Mesenteric fat pad (tissue), 1 donor: ENCODE data around the gene AQP12A. TPM values are rescaled to one million over a fixed set of nuclear protein-coding genes. Genes with fewer than 3 reads are reported as not detected.
"Not testable (repeated sequence)": the region's sequence is repeated elsewhere in the genome, so short reads cannot be mapped to it uniquely, and the experiment has no call there.

Source experiments
- DNase-seq: peaks from one replicate; pipeline ENCODE4 v3.0.0-alpha.2; 2020; ENCODE audit warnings: low spot score
- total RNA-seq: library from RNA; stranded (reverse); fragmentation: NEBNext Ultra II Directional; extraction: Animal tissue kit (Norgen Biotek cat#: 25700); gene quantifications from one replicate; pipeline ENCODE4 v1.2.1, GENCODE V29; 2021
- donor health status: DM: yes; HTN: yes; CAD: no.

AQP12A gene
- total RNA-seq, 1 donor from 2014 or later = not detected

DNA sequence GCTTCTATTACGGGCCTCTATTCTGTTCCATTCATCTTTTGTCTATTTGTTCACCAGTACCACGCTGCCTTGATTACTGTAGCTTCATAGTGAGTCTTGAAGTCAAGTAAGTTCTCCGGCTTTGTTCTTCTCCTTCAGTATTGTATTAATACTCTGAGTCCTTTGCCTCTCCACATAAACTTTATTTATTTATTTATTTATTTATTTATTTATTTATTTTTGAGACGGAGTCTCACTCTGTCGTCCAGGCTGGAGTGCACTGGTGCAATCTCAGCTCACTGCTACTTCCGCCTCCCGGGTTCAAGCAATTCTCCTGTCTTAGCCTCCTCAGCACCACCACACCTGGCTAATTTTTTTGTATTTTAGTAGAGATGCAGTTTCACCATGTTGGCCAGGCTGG lies 31.8 kb upstream of the AQP12A start:
- DNase-seq = not testable (repeated sequence)

DNA sequence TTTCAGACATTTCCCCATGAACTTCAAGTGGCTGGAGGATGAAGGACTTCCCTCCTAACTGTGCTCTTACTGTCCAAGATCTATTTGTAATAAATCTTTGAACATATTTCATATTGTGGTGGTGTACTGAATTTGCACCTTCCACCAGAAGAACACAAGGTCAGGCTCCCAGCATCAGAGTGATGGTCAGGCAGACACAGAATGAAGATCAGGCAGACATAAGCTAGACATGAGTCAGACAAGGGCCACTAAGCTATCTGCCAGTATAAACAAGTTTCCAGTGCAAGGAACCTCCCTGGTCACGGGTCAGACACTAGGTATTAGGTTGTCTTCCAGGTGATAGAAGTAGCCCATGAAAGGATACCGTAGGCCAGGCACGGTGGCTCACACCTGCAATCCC lies 29.0 kb upstream of the AQP12A start:
- no peak for DNase-seq

DNA sequence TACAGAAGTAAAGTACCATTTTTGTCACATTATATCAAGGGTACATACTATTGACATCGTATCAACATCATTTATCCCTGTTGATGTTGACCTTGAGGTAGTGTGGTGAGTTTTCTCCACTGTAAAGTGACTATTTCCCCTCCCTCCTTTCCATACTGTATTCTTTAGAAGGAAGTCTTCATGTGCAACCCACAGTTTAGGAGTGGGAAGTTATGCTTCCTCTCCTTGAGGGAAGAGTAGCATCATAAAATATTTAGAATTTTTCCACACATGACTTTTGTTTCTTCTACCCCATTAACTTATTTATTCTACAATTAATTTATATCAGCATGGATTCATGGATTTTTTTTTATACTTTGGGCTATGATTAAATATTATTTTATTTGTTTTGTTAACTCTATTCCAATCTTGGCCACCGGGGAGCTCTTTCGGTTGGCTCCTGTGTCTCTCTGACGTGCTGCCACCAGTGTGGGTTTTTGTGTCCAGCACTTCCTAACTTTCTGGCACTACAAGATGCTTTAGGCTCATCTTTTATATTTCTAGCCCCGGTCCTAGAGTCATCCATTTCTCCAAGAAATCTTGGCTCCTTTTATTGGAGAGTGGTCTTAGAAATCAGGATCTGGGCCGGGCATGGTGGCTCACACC lies 28.0 kb upstream of the AQP12A start:
- no peak for DNase-seq

DNA sequence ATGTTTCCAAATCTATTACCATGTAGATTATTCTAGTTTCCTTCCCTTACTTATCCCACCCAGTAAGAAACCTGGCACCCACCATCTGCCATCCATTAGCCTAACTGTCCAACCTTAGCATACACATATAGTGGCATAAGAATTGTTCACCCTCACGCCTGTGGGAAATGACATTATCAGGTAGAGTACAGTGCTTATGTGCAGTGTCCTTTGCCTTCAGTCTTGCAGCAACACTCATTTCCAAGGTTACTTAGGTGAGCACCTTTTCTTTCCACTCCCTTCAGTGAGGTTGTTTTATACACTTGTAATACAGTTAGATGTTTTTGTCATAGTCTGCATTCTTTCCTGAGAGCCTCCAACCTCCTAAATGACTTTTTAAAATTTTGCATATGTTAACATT lies 27.0 kb upstream of the AQP12A start:
- no peak for DNase-seq

DNA sequence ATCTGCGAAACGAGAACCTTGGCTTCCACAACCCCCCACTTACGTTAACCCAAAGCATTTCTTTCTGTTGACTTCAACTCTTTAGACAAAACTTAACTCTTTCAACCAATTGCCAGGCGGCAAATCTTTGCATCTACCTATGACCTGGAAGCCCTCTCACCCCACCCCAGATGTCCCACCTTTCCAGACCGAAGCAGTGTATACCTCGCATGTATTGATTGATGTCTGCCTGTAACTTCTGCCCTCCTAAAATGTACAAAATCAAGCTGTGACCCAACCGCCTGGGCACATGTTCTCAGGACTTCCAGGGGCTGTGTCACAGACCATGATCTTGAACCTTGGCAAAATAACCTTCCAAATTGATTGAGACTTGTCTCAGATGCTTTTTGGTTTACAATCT lies 21.3 kb upstream of the AQP12A start:
- DNase-seq = no peak

DNA sequence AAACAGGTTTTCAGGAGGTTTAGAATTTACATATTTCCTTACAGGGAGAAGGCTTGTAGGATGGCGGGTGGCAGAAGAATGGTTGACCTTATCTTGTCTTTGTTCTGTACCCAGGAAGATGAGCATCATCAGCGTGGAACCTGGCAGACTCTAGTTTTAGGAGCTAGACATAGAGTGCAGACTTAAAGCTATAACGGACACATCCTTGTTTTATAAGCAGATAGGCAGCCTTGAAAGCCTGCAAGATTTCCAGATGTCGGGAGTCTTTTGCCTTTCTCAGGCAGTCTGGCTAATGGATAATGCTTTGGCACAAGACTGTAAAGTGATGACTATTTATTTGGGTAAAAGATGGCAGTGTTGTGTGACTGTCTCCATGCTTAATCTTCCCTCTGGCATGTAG lies 20.7 kb upstream of the AQP12A start:
- DNase-seq = no peak

DNA sequence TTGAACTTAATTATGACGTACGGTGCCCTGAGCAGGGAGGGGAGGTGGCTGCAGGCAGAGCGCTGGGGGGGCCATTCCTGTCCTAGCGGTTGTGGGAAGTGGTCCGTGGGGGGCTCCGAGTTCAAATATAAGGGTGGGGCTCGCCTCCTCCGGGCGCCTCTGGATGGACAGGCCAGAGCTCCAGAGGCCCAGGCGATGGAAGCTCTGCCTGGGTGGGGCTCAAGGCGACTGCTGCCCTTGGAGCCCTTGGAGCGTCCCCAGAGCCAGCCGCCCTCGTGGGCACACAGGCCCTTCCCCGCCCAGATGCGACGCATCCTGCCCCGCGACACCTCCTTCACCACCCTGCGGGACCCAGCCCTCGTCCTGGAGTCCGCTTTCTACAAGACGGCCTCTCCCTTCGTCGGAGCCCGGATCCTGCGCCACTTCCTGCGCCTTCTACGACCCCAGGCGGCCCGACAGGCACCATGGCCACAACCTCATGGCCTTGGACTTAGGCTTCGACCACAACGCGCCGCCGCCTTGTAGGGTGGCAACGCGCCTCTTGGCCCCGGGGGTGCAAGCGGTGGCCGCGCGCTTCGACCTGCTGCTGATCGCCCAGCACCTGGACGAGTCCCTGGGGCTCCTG lies 19.5 kb upstream of the AQP12A start:
- no peak for DNase-seq

DNA sequence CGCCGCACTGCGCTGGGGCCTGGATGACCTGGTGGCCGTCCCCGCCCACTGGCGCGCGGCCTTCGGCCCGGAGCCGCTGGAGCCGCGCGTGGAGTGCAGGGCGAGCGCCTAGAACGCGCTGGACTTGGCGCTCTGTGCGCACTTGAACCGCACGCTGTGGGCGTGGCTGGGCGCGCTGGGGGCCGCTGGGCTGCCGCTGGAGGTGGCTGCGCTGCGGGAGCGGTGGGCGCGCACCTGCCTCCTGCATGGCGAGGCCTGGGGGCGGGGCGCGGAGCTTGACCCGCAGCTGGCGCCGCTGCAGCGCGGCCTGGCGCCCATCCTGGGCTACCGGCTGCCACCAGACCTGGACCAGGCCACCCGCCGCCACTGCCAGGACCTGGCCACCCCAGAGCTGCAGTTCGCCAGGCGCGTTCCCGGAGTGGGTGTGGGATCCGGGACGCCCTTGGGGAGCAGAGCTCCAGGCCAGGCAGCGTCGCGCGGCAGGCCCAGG lies 18.9 kb upstream of the AQP12A start:
- DNase-seq = no peak

DNA sequence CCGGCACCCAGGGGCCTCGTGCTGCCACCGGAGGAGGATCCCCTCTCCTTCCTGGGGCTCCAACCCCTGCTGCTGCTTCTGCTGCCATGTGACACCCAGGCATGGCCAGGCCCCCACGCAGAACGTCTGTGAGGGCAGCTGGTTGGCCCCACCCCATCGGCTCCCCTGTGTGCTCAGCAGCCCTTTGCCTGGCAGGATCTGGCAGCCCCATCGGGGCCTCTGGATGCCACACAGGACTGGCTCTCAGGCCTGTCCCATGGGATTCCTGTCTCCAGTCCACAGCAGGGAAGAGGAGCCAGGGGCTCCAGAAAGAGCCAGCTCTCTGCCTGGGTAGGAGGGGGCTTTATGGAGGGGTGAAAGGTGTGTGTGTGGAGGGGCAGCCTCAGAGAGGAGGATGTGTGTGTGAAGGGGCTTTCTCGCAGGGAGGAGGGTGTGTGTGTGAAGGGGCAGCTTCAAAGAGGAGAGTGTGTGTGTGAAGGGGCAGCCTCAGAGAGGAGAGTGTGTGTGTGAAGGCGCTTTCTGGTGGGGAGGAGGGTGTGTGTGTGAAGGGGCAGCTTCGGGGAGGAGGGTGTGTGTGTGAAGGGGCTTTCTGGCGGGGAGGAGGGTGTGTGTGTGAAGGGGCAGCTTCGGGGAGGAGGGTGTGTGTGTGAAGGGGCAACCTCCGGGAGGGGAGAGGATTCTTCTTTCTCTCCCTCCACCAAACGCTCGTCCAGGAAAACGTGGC lies 17.0 kb upstream of the AQP12A start:
- DNase-seq = not testable (repeated sequence)

DNA sequence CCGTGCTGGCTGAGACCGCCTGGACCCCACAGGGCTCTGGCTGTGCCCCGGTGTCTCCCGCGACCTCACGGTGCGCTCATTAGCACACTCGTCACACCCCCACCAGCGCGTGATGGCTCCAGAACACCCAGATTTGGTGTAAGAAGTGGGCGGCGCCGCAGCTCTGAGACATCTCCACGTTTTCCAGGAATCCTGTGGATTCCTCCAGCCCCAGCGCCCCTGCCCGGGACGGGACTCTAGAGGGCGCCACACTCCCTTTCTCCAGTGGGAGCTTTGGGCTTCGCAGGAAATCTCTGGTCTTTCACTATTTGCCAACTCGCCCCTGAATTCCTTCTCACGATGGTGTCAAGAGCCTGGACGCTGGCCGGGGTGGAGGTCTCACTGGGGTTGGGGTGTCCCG lies 16.3 kb upstream of the AQP12A start:
- not testable (repeated sequence) for DNase-seq

DNA sequence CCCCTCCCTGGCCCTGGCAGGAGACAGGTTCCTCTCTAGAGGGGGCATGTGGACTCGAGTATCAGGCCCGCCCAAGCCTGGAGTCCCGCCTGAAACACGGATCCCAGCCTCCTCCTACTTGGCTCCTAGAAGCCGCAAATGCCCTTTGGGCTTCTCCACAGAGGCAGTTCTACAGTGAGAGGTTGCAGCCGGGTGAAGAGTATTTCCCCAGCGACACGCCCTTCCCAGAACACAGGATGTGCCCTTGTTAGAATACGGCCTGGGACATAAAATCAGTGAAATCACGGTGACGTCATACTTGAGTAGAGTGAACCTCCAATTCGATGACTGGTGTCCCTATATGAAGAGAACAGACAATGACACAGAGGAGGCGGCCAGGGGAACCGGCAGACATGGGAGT lies 13.6 kb upstream of the AQP12A start:
- DNase-seq = not testable (repeated sequence)

DNA sequence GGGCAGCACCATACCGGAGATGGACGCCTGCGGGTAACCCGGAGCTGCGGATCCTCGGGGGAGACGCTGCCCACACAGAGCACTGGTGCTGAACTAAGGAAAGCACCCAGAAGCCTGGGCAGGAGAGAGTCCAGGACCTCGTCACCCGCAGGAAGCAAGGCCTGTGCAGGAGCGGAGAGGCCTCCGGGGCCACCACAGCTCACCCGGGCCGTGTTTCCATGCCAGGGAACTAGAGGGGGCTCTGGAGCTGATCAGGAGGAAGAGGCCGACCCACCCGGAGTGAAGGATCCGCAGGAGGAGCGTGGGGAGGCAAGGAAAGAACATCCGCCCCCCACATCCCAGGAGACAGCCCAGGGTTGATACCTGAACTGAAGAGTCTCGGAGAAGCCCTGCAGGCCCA lies 12.8 kb upstream of the AQP12A start:
- DNase-seq = not testable (repeated sequence)

DNA sequence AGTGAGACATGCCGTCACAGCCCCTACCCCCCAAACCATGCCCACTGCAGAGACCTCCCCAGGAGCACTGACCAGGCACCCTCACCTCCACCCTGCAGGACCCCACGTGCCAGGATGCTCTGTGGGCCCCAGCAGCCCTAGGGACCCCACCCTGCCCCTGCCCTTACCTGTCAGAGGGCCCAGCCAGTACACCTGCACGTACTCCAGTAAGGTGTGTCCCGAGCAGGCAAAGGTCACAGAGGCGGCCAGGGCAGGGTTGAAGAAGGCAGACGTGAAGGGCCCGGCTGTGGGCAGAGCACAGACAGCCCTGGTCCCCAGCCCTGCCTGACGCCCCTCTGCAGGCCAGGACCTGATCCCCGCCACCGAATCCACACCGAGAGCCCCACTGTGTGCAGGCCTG lies 11.5 kb upstream of the AQP12A start:
- not testable (repeated sequence) for DNase-seq

DNA sequence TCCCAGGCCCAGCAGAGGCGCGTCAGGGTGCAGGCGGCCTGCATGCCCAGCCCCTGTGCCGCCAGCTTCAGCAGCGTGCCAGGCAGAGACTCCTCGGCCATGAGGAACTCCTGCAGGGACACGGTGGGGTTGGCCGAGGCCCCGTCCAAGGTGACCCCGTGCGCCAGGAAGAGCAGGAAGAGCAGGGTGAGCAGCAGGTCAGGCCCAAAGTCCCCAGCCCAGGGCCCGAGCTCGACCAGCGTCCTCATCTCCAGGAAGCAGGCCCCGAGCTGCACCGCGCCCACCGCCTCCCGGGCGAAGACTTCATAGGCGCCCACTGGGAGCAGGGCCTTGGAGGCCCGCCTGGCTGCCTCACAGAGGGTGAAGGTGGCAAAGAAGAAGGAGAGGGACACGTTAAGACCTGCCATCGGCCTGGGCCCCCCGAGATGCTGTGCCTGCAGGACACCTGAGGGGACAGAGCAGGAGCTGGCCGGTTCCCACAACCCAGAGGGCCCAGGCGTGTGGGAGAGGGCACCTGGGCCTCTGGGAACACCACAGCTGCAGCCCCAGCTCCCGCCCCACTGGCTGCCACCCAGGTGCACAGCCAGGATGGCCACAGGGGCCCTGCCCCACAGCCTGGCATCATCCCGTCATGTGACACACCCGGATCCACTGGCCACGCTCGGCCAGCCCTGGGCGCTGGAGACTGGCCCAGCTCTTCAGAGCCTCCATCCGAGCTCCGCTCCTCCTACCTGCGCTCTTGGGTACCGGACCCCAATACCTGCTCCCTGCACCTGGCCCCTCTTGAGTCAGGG lies 9.0 kb upstream of the AQP12A start, which contains the start of gene AQP12B:
Gene AQP12B, minus strand, starts transcription at position 455 of the 794 bp plus-strand sequence. Its CDS starts 48 bp downstream, at position 407.
- not testable (repeated sequence) for DNase-seq

DNA sequence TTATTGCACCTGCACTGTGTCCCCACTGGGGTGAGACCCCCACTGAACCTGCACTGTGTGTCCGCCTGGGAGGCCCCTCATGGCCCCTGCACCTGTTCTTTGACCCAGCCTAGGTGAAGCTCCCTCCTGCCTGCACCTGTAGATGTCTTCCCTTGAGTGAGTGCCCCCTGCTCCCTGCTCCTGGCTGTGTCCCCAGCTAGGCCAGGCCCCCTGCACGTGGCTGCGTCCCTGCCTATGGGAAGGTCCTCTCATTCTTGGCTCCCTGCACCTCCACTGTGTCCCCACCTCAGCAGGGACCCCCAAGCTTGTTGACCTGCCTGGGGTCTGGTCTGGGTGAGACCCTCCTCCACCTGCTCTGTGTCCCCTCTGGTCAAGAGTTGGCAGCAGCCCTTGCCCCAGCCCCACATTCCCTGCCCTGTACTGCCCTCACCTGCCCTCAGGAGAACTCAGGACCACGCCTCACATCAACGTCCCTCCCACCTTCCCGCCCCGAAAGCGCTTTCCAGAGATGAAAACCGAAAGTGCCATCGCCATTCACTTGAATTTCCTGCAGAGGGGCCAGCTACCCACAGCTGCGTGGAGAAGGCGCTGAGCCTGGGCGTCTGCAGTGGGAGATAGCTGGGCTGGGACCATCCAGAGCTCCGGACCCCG lies 8.2 kb upstream of the AQP12A start:
- not testable (repeated sequence) for DNase-seq

DNA sequence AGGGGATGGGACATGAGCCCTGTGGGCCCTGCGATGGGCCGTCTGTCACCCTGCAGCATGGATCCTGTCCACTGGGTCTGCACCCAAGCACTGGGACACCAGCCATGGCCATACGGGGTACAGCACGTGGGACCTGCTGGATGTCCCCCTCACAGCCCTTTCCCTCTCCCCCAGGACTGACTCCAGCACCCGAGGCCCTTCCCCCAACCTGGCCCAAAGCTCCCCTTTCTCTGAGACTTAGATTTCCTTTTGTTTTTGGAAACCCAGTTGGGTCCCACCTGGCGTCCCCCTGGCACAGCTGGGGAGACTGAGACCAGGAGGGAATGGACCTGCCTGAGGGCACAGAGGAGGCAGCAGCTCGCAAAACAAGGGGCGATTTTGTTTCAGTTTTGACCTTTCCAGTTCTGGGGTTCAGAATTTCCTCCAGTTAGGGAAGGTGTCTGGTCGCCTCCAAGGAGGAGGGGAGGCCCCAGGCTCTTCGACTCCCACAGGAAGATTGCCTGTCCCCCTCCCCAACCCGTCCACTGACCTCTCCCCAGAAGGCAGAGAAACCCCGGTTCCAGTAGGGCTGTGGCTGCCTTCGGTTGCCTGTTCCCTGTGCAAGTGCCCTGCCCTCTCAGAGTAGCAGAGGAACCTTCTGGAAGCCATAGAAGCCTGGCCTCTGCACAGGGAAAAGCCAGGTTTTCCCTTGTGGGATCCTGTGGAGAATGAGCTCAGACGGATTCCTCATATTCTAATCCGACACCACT lies 7.5 kb upstream of the AQP12A start:
- not testable (repeated sequence) for DNase-seq

DNA sequence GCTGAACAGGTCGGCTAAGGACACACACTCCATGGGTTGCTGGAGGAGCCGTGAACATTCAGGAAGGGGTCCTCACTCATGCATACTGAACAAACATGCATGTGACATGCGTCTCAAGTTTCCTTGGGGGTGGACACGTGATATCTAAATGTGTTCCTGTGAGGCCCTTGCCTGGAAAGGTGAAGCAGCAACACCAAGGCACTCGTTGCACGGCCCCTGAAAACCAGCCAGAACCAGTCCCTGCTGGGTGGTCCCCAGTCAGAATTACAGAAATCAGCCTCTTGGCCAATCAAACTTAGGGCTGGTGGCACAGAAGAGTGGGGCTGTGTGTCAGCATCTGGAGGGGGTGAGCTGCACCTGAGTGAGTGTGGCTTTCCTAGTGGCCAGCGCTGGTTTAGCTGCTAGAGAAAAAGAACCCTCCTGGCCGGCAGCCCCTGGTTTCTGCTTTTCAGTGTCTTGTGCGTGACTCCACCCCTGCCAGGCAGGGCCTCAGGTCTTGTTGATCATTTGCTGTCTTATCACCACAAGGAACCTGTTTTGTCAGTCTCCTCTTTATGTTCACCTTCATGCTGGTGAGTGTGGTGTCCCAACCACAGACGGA lies 5.8 kb upstream of the AQP12A start:
- no peak for DNase-seq

DNA sequence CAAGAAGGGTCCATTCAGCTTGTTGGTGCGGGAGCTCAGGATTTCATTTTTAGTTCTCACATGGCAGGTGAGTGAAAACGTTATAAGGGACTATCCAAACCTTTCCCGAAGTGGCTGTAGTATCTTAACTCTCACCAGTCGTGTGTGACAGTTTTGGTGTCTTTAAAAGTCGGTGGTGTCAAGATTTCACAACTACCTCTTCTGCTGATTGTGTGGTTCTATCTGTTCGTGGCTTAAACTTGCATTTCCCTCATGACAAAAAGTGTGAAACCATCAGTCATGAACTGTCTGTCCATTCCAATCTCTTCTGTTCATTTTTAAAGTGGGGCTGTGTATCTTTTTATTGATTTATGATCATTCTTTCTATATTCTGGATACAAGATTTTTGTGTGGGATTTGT lies 5.2 kb upstream of the AQP12A start:
- DNase-seq = no peak

DNA sequence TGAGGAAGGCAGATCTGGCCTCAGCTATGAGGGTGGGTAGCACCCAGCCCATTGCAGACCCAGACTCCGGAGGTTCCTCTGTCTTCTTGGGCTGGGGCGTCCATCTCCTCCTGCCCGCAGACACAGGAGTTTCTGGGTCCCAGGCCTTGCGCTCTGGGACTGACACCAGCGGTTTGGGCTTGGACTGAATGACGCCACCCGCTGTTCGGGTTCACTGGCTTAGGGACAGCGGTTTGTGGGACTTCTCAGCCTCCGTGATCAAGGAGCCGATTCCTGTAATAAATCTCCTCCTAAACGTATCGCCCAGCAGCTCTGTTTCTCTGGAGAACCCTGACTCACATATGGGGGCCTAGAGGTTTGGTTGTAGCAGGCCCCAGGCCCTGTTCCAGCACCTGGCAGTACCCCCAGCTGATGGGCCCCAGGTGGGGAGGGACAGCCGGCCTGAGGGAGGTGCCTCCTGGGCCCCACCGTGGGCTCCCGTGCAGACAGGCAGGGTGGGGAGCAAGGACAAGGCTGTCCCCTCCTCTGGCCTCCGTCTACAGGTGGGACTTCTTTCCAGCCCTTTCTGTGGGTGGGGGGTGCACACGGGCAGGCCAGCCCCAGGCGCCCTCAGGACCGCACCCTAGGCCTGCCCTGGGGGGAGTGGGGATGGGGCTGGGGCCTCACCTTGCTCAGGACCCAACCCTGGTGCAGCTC lies 4.5 kb upstream of the AQP12A start:
- no peak for DNase-seq
